ENCODE measurements around the gene PNCK.
"Not testable (repeated sequence)": the region's sequence is repeated elsewhere in the genome, so short reads cannot be mapped to it uniquely, and the experiment has no call there.

PNCK gene

GRCh38 chrX:153673428-153674218 is at the start of gene PNCK:
TSS of gene PNCK (minus strand) at chrX:153673813. CDS start at chrX:153673076, 737 bp downstream.
- DNase-seq, result no peak

GRCh38 chrX:153722704-153723350 is 49.2 kb upstream of the PNCK start:
- no peak for DNase-seq

- DNase-seq, result no peak
These were observed 46.1 kb upstream of the PNCK start for GRCh38 chrX:153719701-153720100.

GRCh38 chrX:153719238-153719637 is 45.6 kb upstream of the PNCK start:
- no peak for DNase-seq

GRCh38 chrX:153717445-153717844 is 43.8 kb upstream of the PNCK start:
- no peak for DNase-seq

- no peak for DNase-seq
These were observed 40.6 kb upstream of the PNCK start for GRCh38 chrX:153714256-153714655.

GRCh38 chrX:153709726-153710674 is 36.4 kb upstream of the PNCK start:
- no peak for DNase-seq

GRCh38 chrX:153708415-153708814 is 34.8 kb upstream of the PNCK start:
- DNase-seq, result peak; percentile 22 to 36

GRCh38 chrX:153707406-153707805 is 33.8 kb upstream of the PNCK start:
- DNase-seq, result no peak

- no peak for DNase-seq
These were observed 33.2 kb upstream of the PNCK start for GRCh38 chrX:153706799-153707198.

- not testable (repeated sequence) for DNase-seq
These were observed 31.9 kb upstream of the PNCK start for GRCh38 chrX:153705403-153706060.

GRCh38 chrX:153704631-153705402 is 31.2 kb upstream of the PNCK start:
- DNase-seq, result not testable (repeated sequence)

- no peak for DNase-seq
These were observed 30.5 kb upstream of the PNCK start for GRCh38 chrX:153704021-153704526.

- no peak for DNase-seq
These were observed 29.4 kb upstream of the PNCK start for GRCh38 chrX:153703036-153703370.

GRCh38 chrX:153702336-153703035 is 28.9 kb upstream of the PNCK start:
- no peak for DNase-seq

GRCh38 chrX:153701706-153702105 is 28.1 kb upstream of the PNCK start:
- DNase-seq, result no peak

GRCh38 chrX:153700967-153701366 is 27.4 kb upstream of the PNCK start:
- DNase-seq, result no peak

GRCh38 chrX:153700376-153700945 is 26.8 kb upstream of the PNCK start:
- DNase-seq, result no peak

- DNase-seq, result not testable (repeated sequence)
These were observed 26.3 kb upstream of the PNCK start for GRCh38 chrX:153699784-153700371.

- not testable (repeated sequence) for DNase-seq
These were observed 25.7 kb upstream of the PNCK start for GRCh38 chrX:153699210-153699783.

Data from NCI-H2081 (cell line).